ENCODE measurements around the gene GLS.

DNA sequence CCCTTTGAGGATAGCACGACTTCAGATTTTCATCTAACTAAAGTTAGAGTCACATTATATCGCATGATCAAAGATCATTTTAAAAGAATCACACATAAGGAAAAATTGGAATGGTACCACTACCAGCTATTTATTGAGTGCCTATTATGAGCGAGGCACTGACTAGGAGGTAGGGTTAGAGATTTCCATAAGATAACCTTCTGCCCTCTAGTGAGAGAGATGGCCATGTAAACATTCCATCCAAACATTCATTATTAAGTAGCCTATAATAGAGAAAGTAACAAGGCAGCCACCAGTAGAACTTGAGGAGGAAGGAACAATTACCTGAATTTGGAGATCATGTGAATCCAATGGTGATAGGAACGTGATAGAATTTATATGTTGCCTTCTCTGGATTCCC is 25.4 kb upstream of the GLS start:
- TF ChIP-seq MEIS2 (CRISPR knock-in tag; IDR thresholded peaks at IDR 0.05): no peak
- TF ChIP-seq, protein P1, sequence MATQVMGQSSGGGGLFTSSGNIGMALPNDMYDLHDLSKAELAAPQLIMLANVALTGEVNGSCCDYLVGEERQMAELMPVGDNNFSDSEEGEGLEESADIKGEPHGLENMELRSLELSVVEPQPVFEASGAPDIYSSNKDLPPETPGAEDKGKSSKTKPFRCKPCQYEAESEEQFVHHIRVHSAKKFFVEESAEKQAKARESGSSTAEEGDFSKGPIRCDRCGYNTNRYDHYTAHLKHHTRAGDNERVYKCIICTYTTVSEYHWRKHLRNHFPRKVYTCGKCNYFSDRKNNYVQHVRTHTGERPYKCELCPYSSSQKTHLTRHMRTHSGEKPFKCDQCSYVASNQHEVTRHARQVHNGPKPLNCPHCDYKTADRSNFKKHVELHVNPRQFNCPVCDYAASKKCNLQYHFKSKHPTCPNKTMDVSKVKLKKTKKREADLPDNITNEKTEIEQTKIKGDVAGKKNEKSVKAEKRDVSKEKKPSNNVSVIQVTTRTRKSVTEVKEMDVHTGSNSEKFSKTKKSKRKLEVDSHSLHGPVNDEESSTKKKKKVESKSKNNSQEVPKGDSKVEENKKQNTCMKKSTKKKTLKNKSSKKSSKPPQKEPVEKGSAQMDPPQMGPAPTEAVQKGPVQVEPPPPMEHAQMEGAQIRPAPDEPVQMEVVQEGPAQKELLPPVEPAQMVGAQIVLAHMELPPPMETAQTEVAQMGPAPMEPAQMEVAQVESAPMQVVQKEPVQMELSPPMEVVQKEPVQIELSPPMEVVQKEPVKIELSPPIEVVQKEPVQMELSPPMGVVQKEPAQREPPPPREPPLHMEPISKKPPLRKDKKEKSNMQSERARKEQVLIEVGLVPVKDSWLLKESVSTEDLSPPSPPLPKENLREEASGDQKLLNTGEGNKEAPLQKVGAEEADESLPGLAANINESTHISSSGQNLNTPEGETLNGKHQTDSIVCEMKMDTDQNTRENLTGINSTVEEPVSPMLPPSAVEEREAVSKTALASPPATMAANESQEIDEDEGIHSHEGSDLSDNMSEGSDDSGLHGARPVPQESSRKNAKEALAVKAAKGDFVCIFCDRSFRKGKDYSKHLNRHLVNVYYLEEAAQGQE (IDR thresholded peaks at IDR 0.05; ENCODE audit: borderline replicate concordance in 1 of 2, low read depth in 1 of 2, low read length in 2 of 2): no peak
- no peak for TF ChIP-seq SP1 (IDR thresholded peaks at IDR 0.05)
- no peak for TF ChIP-seq SP1 (CRISPR knock-in tag; IDR thresholded peaks at IDR 0.05)
- TF ChIP-seq, protein P2, sequence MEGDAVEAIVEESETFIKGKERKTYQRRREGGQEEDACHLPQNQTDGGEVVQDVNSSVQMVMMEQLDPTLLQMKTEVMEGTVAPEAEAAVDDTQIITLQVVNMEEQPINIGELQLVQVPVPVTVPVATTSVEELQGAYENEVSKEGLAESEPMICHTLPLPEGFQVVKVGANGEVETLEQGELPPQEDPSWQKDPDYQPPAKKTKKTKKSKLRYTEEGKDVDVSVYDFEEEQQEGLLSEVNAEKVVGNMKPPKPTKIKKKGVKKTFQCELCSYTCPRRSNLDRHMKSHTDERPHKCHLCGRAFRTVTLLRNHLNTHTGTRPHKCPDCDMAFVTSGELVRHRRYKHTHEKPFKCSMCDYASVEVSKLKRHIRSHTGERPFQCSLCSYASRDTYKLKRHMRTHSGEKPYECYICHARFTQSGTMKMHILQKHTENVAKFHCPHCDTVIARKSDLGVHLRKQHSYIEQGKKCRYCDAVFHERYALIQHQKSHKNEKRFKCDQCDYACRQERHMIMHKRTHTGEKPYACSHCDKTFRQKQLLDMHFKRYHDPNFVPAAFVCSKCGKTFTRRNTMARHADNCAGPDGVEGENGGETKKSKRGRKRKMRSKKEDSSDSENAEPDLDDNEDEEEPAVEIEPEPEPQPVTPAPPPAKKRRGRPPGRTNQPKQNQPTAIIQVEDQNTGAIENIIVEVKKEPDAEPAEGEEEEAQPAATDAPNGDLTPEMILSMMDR (CRISPR knock-in tag; IDR thresholded peaks at IDR 0.05): 0 out of 2 replicates have a peak, but pooled peaks have one; percentile 15
- no peak for TF ChIP-seq TBP (CRISPR knock-in tag; IDR thresholded peaks at IDR 0.05)
- no peak for TF ChIP-seq ARID2 (CRISPR knock-in tag; IDR thresholded peaks at IDR 0.05; ENCODE audit: borderline replicate concordance)
- no peak for TF ChIP-seq DMAP1 (CRISPR knock-in tag; IDR thresholded peaks at IDR 0.05)
- no peak for TF ChIP-seq ZNF12 (CRISPR knock-in tag; IDR thresholded peaks at IDR 0.05)
- TF ChIP-seq SYNCRIP (IDR thresholded peaks at IDR 0.05; ENCODE audit: insufficient read depth, low read depth, low read length): no peak
- no peak for TF ChIP-seq ZNF20 (CRISPR knock-in tag; IDR thresholded peaks at IDR 0.05)
- TF ChIP-seq SP2 (CRISPR knock-in tag; IDR thresholded peaks at IDR 0.05): no peak
- no peak for TF ChIP-seq ZNF83 (CRISPR knock-in tag; IDR thresholded peaks at IDR 0.05; ENCODE audit: borderline replicate concordance)

Measured in HepG2 (cell line).